Nephron (organoid): ENCODE data around the gene PIK3AP1.
"Not testable (repeated sequence)": the region's sequence is repeated elsewhere in the genome, so short reads cannot be mapped to it uniquely, and the experiment has no call there.

Source experiments
- H3K27ac Mint-ChIP-seq, 3 experiments: 2 replicates each; pipeline ENCODE4 v1.8.0; 2020; ENCODE audit warnings: mixed read lengths in 3 of 3, mild to moderate bottlenecking in 2 of 3, moderate library complexity in 1 of 3
- H3K27me3 Mint-ChIP-seq: 2 replicates; pipeline ENCODE4 v1.8.0; 2021; ENCODE audit warnings: low read depth, mild to moderate bottlenecking, moderate library complexity, mixed read lengths
- H3K36me3 Mint-ChIP-seq: 2 replicates; pipeline ENCODE4 v1.8.0; 2020; ENCODE audit warnings: low read depth, mixed read lengths
- H3K4me1 Mint-ChIP-seq: 2 replicates; pipeline ENCODE4 v1.8.0; 2020; ENCODE audit warnings: mixed read lengths
- H3K4me3 Mint-ChIP-seq, 3 experiments: 2 replicates each; pipeline ENCODE4 v1.8.0; 2020; ENCODE audit warnings: mild to moderate bottlenecking in 3 of 3, mixed read lengths in 3 of 3, moderate library complexity in 2 of 3
- H3K9me3 Mint-ChIP-seq: 2 replicates; pipeline ENCODE4 v1.8.0; 2020; ENCODE audit warnings: mixed read lengths
- CTCF ChIP-seq, 3 experiments: fragments of 200-600 bp; sonication (generic); IDR thresholded peaks; one replicate each; pipeline ENCODE4 v1.5.0; 2021; ENCODE audit warnings: antibody characterized with exemption in 3 of 3; ENCODE audit not compliant: unreplicated experiment in 3 of 3

Gene PIK3AP1

GRCh38 chr10:96684826-96685225 is 35.5 kb downstream of the PIK3AP1 start:
- Mint-ChIP-seq H3K27me3 (peaks cover 8% of the 10 kb centered on the region), H3K27ac (no peak overlapping the region), H3K9me3 (no peaks in the 10 kb centered on the region), H3K4me1 (no peaks in the 10 kb centered on the region), H3K4me3 (no peak overlapping the region), H3K36me3 (no peaks in the 10 kb centered on the region)
- no peak for TF ChIP-seq CTCF (IDR thresholded peaks at IDR 0.05; ENCODE audit: unreplicated experiment in 3 of 3)

GRCh38 chr10:96683710-96684109 is 36.6 kb downstream of the PIK3AP1 start:
- peaks cover 8% of the 10 kb centered on the region for H3K27me3 Mint-ChIP-seq
- no peak for TF ChIP-seq CTCF (IDR thresholded peaks at IDR 0.05; ENCODE audit: unreplicated experiment in 3 of 3)
- H3K36me3 Mint-ChIP-seq = no peaks in the 10 kb centered on the region
- H3K4me3 Mint-ChIP-seq = no peak overlapping the region
- H3K9me3 Mint-ChIP-seq = no peaks in the 10 kb centered on the region
- H3K4me1 Mint-ChIP-seq = no peaks in the 10 kb centered on the region
- no peak overlapping the region for H3K27ac Mint-ChIP-seq

- no peak overlapping the region for H3K4me3 Mint-ChIP-seq
- no peaks in the 10 kb centered on the region for H3K36me3 Mint-ChIP-seq
- H3K9me3 Mint-ChIP-seq = no peaks in the 10 kb centered on the region
- H3K27me3 Mint-ChIP-seq = peaks cover 8% of the 10 kb centered on the region
- H3K27ac Mint-ChIP-seq = no peak overlapping the region
- no peaks in the 10 kb centered on the region for H3K4me1 Mint-ChIP-seq
- TF ChIP-seq CTCF (IDR thresholded peaks at IDR 0.05; ENCODE audit: unreplicated experiment in 3 of 3) = no peak
Observed at GRCh38 chr10:96683065-96683464, 37.2 kb downstream of the PIK3AP1 start.

- Mint-ChIP-seq H3K27ac (no peak overlapping the region), H3K4me1 (no peaks in the 10 kb centered on the region), H3K36me3 (no peaks in the 10 kb centered on the region), H3K4me3 (no peak overlapping the region), H3K27me3 (peaks cover 5% of the 10 kb centered on the region), H3K9me3 (no peaks in the 10 kb centered on the region)
- TF ChIP-seq CTCF (IDR thresholded peaks at IDR 0.05; ENCODE audit: unreplicated experiment in 3 of 3) = no peak
Observed at GRCh38 chr10:96681524-96681923, 38.8 kb downstream of the PIK3AP1 start.

GRCh38 chr10:96680463-96680862 is 39.9 kb downstream of the PIK3AP1 start:
- not testable (repeated sequence) for H3K4me1 Mint-ChIP-seq, H3K9me3 Mint-ChIP-seq, H3K27ac Mint-ChIP-seq, H3K36me3 Mint-ChIP-seq, H3K4me3 Mint-ChIP-seq, H3K27me3 Mint-ChIP-seq

GRCh38 chr10:96678725-96679124 is 41.6 kb downstream of the PIK3AP1 start:
- Mint-ChIP-seq H3K27ac (no peak overlapping the region), H3K9me3 (no peaks in the 10 kb centered on the region), H3K4me1 (peaks cover 8% of the 10 kb centered on the region), H3K36me3 (no peaks in the 10 kb centered on the region), H3K27me3 (no peaks in the 10 kb centered on the region), H3K4me3 (no peak overlapping the region)
- TF ChIP-seq CTCF (IDR thresholded peaks at IDR 0.05; ENCODE audit: unreplicated experiment in 3 of 3) = no peak
